ENCODE data around the gene PADI4. TPM values are rescaled to one million over a fixed set of nuclear protein-coding genes. Genes with fewer than 3 reads are reported as not detected.

The PADI4 gene
- total and polyA plus RNA-seq, 2 of the 8 experiments (the other 6 are each of a cell fraction or from before 2014, with no cell fraction given), result 0.29 TPM; not detected in 1

GRCh38 chr1:17404034-17404684 is 96.2 kb downstream of the PADI4 start:
- POLR2A ChIA-PET (ENCODE audit: partially characterized antibody), result interaction anchor here (0.9 to 10.0 kb wide), 16 partner anchors 8 to 285 kb away, joined by 3 to 116 read pairs (median 5); partner anchors contain the start of genes PADI2, PADI6 and RCC2
- no peak overlapping the region for H2BK5ac ChIP-seq (ENCODE audit: low read depth, low read length)
- no peak for TF ChIP-seq MAX (IDR thresholded peaks at IDR 0.05)
- no peak for TF ChIP-seq BRCA1 (IDR thresholded peaks at IDR 0.05; ENCODE audit: low read depth, low read length)
- TF ChIP-seq HDAC6 (IDR thresholded peaks at IDR 0.05; ENCODE audit: low read depth, low read length), result no peak
- TF ChIP-seq PHF8 (conservative IDR thresholded peaks at IDR 0.05; ENCODE audit: low read depth, low read length), result no peak
- no peak for TF ChIP-seq ZNF274 (IDR thresholded peaks at IDR 0.05; ENCODE audit: borderline replicate concordance, extremely low read depth, low read length)
- TF ChIP-seq RAD21 (IDR thresholded peaks at IDR 0.05 in 1 of 2, conservative IDR thresholded peaks at IDR 0.05 in 1 of 2; ENCODE audit: low read depth in 2 of 2, low read length in 2 of 2), result no peak

More at GRCh38 chr1:17404034-17404684, 96.2 kb downstream of the PADI4 start:
- H3K4ac ChIP-seq (replicated peaks; ENCODE audit: insufficient read length, low read depth, low read length), result no peak overlapping the region
- H2AK5ac ChIP-seq (ENCODE audit: low read depth, low read length), result no peak overlapping the region
- no peak overlapping the region for H2BK12ac ChIP-seq (ENCODE audit: low read depth, low read length)
- H3K4me3 ChIP-seq (ENCODE audit: extremely low read depth in 1 of 4, insufficient read depth in 2 of 4, low read depth in 3 of 4, low read length in 4 of 4), result no peak overlapping the region
- FAIRE-seq (no peak), DNase-seq (ENCODE audit: low read depth in 1 of 2, low spot score in 2 of 2) (peak in 1 of 2 experiments; percentile 62)
- H3K27ac ChIP-seq (ENCODE audit: low read depth, low read length), result no peak overlapping the region
- H4K20me1 ChIP-seq (replicated peaks in 1 of 2; ENCODE audit: control insufficient read depth in 1 of 2, insufficient read depth in 2 of 2, low read length in 2 of 2), result peaks cover 6 to 7% of the 10 kb centered on the region in 2 experiments
- H3K4me1 ChIP-seq (replicated peaks in 1 of 4; ENCODE audit: control insufficient read depth in 3 of 4, insufficient read depth in 4 of 4, low read length in 3 of 4), result peaks cover 0 to 13% (median 4%) of the 10 kb centered on the region in 4 experiments; a peak in 4 of 7 replicates
- no peaks in the 10 kb centered on the region; the same call in 1 of the 2 replicates for H3K79me1 ChIP-seq (ENCODE audit: low read depth, low read length)
- CTCF ChIA-PET (ENCODE audit: partially characterized antibody), result interaction anchor here (1.1 to 5.2 kb wide), 10 partner anchors 13 to 328 kb away, joined by 3 to 19 read pairs (median 4); partner anchors contain the start of genes PADI6 and RCC2
- H3K23ac ChIP-seq (ENCODE audit: insufficient read length), result no peak overlapping the region
- H3K27me3 ChIP-seq (replicated peaks in 1 of 4; ENCODE audit: control insufficient read depth in 3 of 4, extremely low read depth in 1 of 4, insufficient read depth in 3 of 4, low read length in 3 of 4), result no peaks in the 10 kb centered on the region
- no peak overlapping the region for H3K9ac ChIP-seq (replicated peaks in 1 of 4; ENCODE audit: extremely low read depth in 1 of 4, low read depth in 3 of 4, low read length in 3 of 4)
- H4K8ac ChIP-seq (ENCODE audit: extremely low read depth, insufficient read depth, low read length), result peak overlapping the region; percentile 91; the same call in 1 of the 2 replicates
- no peak overlapping the region for H2AFZ ChIP-seq (ENCODE audit: low read length)
- no peak overlapping the region for H4K5ac ChIP-seq (ENCODE audit: insufficient read length, low read depth, low read length)
- no peak overlapping the region for H3K4me2 ChIP-seq (ENCODE audit: insufficient read depth in 1 of 2, low read depth in 2 of 2, low read length in 2 of 2)
- H3K14ac ChIP-seq (ENCODE audit: insufficient read length), result no peak overlapping the region
- H3K36me3 ChIP-seq (ENCODE audit: control insufficient read depth in 2 of 4, insufficient read depth in 4 of 4, low read length in 3 of 4), result peaks cover 3 to 20% (median 15%) of the 10 kb centered on the region in 4 experiments; a peak in 7 of 8 replicates
- WGBS, 2 experiments (ENCODE audit: extremely low coverage in 1 of 2, insufficient coverage in 1 of 2, insufficient read length in 1 of 2, insufficient replicate concordance in 2 of 2, low coverage in 1 of 2, low lambda C conversion rate in 2 of 2, missing lambda C conversion rate in 1 of 2), result 67% methylated on average over 13 of the region's 15 CpGs; no CpG with 5 or more reads in 1 of the 2 experiments
- no peak overlapping the region for H3K18ac ChIP-seq (ENCODE audit: extremely low read depth, low read length)
- H3K56ac ChIP-seq (replicated peaks; ENCODE audit: insufficient read length, low read depth, low read length), result no peak overlapping the region
- no peaks in the 10 kb centered on the region for H3K9me3 ChIP-seq (ENCODE audit: insufficient read depth in 2 of 2, low read depth in 1 of 2, low read length in 1 of 2)
- H2BK120ac ChIP-seq (replicated peaks; ENCODE audit: low read depth, low read length), result no peak overlapping the region
- no peak overlapping the region for H4K91ac ChIP-seq (replicated peaks; ENCODE audit: insufficient read length, low read length)
- no peak overlapping the region for H2BK20ac ChIP-seq (ENCODE audit: low read length)
- no peaks in the 10 kb centered on the region for H3K79me2 ChIP-seq (ENCODE audit: control insufficient read depth in 1 of 2, insufficient read depth in 2 of 2, low read length in 2 of 2)
- no peaks in the 10 kb centered on the region for H3K23me2 ChIP-seq (ENCODE audit: low read depth, low read length)
- H2BK15ac ChIP-seq (ENCODE audit: low read length), result no peak overlapping the region

Data from H1 (cell line).